ENCODE results near the gene EGFL7.

Gene EGFL7

DNA sequence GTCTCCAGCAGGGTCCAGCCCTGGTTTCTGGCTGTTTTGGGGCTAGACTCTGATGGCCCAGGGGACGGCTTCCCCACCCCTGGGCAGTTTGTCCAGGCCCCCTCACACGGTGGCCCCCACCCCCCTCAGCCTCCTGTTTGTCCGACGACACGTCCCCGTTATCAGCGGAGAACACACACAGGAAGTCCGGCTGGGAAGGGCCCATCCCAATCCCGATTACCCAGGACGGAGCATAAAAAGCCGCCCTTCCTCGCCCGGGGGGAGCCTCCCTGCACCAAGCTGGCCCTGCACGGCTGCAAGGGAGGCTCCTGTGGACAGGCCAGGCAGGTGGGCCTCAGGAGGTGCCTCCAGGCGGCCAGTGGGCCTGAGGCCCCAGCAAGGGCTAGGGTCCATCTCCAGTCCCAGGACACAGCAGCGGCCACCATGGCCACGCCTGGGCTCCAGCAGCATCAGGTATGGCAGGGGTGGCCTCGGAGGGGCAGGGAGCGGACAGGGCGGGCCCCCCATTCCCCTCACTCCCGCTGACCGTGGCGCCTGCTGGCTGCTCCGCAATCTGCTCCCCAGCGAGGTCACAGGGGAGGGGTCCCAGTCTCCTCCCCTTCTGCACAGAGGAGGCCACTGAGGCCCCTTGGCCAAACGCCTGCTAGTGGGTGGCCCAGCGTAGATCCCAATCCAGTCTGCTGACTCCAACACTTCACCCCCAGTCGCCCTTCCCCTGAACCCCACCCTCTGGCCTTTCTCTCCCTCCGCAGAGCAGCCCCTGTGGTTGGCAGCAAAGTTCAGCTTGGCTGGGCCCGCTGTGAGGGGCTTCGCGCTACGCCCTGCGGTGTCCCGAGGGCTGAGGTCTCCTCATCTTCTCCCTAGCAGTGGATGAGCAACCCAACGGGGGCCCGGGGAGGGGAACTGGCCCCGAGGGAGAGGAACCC is at the start of gene EGFL7:
Gene EGFL7 (plus strand): TSS at position 261 of the 926 bp plus-strand sequence. CDS start 5,367 bp downstream, outside the sequence.
- no peak for TF ChIP-seq CTCF (IDR thresholded peaks at IDR 0.05; ENCODE audit: low read depth, low read length, missing control alignments)
- H3K27ac ChIP-seq: no peak within 1 kb of the TSS
- no peak within 1 kb of the TSS for H3K4me3 ChIP-seq (ENCODE audit: low read depth, low read length)
- no peak for DNase-seq
- no peaks in the 10 kb centered on the region for H3K36me3 ChIP-seq (replicated peaks)
- in situ Hi-C loops (cut with HindIII; ENCODE audit: low pct_ligation_motif_present, low sequenced_read_pairs): no loop called here
- no peaks in the 10 kb centered on the region for H3K27me3 ChIP-seq (replicated peaks)

DNA sequence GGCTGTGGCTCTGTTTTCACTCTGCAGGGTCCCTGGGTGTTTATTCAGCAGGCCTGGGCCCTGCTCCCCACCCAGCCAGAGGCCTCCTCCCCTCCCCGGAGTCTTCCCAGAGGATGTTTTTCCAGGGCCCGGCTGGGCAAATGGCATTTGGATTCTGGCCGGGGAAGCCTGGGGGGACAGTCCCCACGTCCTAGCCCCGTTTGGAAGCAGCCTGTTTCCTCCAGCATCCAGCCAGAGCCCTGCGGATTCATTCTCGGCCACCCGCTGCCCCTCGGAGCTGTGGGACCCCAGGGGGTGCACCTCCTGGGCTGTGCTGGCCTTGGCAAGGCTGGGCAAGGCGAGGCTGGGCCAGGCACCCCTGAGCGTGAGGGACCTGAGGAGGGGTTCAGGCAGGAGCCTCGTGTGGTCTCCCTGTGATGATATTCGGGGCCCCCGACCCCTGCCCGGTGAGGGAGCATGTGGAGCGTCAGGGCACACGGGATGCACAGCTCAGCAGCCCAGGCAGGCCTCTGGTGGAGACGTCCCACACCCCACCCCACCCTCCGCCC is 48.8 kb upstream of the EGFL7 start:
- H3K4me3 ChIP-seq (ENCODE audit: low read depth, low read length): no peak overlapping the region
- no peak for DNase-seq
- H3K36me3 ChIP-seq (replicated peaks): no peaks in the 10 kb centered on the region
- no peaks in the 10 kb centered on the region for H3K27me3 ChIP-seq (replicated peaks)
- no peak for TF ChIP-seq CTCF (IDR thresholded peaks at IDR 0.05; ENCODE audit: low read depth, low read length, missing control alignments)
- in situ Hi-C loops (cut with HindIII; ENCODE audit: low pct_ligation_motif_present, low sequenced_read_pairs): no loop called here
- no peak overlapping the region for H3K27ac ChIP-seq

DNA sequence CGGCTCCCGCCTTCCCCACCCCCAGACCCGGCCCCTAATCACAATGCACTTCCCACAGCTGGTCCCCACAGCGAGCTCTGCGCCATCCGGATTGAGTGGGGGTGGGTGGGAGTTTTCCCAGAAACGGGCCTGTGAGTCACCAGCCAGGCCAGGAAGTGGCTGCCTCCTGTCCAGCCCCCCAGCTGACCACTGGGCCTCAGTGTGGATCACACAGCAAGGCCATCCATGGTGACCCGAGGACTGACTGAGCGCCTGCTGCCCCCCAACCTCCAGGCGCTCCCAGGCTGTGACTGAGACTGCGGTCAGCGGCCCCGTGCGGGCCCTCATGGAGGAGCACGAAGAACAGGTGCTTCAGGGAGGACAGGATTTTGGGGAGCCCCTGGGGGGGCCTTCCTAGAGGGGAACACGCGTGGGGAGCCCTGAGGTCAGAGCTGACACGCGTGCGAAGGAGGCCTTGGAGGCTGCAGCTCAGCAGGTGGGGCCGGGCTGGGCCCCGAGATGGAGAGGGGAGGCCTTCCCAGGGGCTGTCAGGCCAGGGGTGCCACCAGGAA is 48.3 kb upstream of the EGFL7 start:
- no peaks in the 10 kb centered on the region for H3K27me3 ChIP-seq (replicated peaks)
- in situ Hi-C loops (cut with HindIII; ENCODE audit: low pct_ligation_motif_present, low sequenced_read_pairs): no loop called here
- no peak overlapping the region for H3K4me3 ChIP-seq (ENCODE audit: low read depth, low read length)
- peak; percentile 52 for DNase-seq
- TF ChIP-seq CTCF (IDR thresholded peaks at IDR 0.05; ENCODE audit: low read depth, low read length, missing control alignments): no peak
- no peaks in the 10 kb centered on the region for H3K36me3 ChIP-seq (replicated peaks)
- H3K27ac ChIP-seq: no peak overlapping the region

- in situ Hi-C loops (cut with HindIII; ENCODE audit: low pct_ligation_motif_present, low sequenced_read_pairs): no loop called here
- no peak overlapping the region for H3K27ac ChIP-seq
Observed at GRCh38 chr9:136614967-136615623, 47.6 kb upstream of the EGFL7 start.

More at GRCh38 chr9:136614967-136615623, 47.6 kb upstream of the EGFL7 start:
- DNase-seq: no peak
- Histone ChIP-seq H3K27me3 (replicated peaks) (no peaks in the 10 kb centered on the region), H3K36me3 (replicated peaks) (no peaks in the 10 kb centered on the region), H3K4me3 (ENCODE audit: low read depth, low read length) (no peak overlapping the region)
- no peak for TF ChIP-seq CTCF (IDR thresholded peaks at IDR 0.05; ENCODE audit: low read depth, low read length, missing control alignments)
